Uterine smooth muscle cell (primary cell): ENCODE measurements around the gene RBM7. TPM values are rescaled to one million over a fixed set of nuclear protein-coding genes. Genes with fewer than 3 reads are reported as not detected.

Source experiments
- total RNA-seq: library from RNA; depleted of rRNA; stranded (reverse); fragments of >200 nt; gene quantifications from 2 replicates; pipeline ENCODE4 v1.2.3, GENCODE V29; 2014

The RBM7 gene
- total RNA-seq = 43.2 and 47.6 TPM in 2 replicates

DNA sequence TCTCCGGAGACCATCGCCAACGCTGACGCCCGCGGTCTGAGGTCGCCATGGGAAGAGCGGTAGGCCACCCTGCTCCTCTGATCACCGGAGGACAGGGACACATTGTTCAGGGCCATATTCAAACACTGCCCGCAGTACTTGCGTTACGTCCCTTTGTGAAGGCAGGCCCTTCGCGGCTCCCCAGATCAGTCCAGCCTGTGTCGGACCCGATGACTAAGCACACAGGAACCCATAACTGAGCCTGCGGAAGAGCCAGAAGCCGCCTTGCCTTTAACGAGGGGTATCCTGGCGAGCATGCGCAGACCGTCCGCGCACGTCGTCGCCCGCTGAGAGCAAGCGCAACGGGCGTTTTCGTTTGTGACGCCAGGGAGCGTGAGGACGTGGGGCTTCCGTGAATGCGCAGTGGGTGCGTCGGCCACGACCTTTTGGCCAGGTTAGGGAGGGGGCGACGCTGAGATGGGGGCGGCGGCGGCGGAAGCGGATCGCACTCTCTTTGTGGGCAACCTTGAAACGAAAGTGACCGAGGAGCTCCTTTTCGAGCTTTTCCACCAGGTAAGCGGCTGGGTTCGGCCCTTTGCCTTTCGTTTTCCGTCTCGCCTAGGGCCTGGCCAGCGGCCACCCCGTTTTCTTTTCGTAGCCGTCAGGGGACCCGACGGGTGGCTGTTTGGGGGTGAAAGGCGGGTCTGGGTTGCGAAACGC lies at the start of gene RBM7, which contains the start of gene C11orf71:
RBM7 (plus strand) TSS at position 451 of the 699 bp plus-strand sequence; CDS start at position 457, 6 bp downstream.
C11orf71 (minus strand) TSS at position 296 of the 699 bp plus-strand sequence; CDS start at position 116, 180 bp downstream.

GRCh38 chr11:114439229-114440120 lies 39.0 kb downstream of the RBM7 start, which contains the start of gene REXO2:
TSS of gene REXO2 (plus strand) at chr11:114439467. CDS start at chr11:114439529, 62 bp downstream.

Other genes starting within 250 kb of the RBM7 start
- 137 and 508 TPM in 2 replicates for gene NNMT, start 104.3 kb upstream of the RBM7 start, total RNA-seq
- gene C11orf71, start 155 bp upstream of the RBM7 start, total RNA-seq = 3.4 TPM in 2 replicates
- 188 and 333 TPM in 2 replicates for gene REXO2, start 38.8 kb downstream of the RBM7 start, total RNA-seq
- not detected in 2 replicates for gene NXPE1, start 159.2 kb downstream of the RBM7 start, total RNA-seq
- gene NXPE4, start 195.1 kb downstream of the RBM7 start, total RNA-seq = not detected in 2 replicates